Measurements from ENCODE around the gene ANO3. TPM values are rescaled to one million over a fixed set of nuclear protein-coding genes. Genes with fewer than 3 reads are reported as not detected.

ANO3 gene
- total and polyA plus RNA-seq, 2 donors from 2014 or later = 0.30 to 1.5 TPM

- TF ChIP-seq CTCF (IDR thresholded peaks at IDR 0.05; ENCODE audit: borderline replicate concordance, extremely low read depth, insufficient read depth) = no peak
- intact Hi-C loops (cut with DNase I) = no loop called here
These were observed 374.3 kb downstream of the ANO3 start for GRCh38 chr11:26706181-26706580.

GRCh38 chr11:26708736-26709456 is 377.0 kb downstream of the ANO3 start:
- Histone ChIP-seq H3K27ac (ENCODE audit: low read depth in 2 of 2, low read length in 2 of 2) (no peak overlapping the region), H3K4me1 (ENCODE audit: control insufficient read depth in 2 of 3, insufficient read depth in 2 of 3, low read depth in 1 of 3, low read length in 3 of 3) (no peaks in the 10 kb centered on the region), H3K9me3 (ENCODE audit: control insufficient read depth in 2 of 3, insufficient read depth in 1 of 3, low read length in 3 of 3) (no peaks in the 10 kb centered on the region), H3K36me3 (ENCODE audit: control insufficient read depth in 2 of 3, insufficient read depth in 3 of 3, low read length in 3 of 3) (peaks cover 0 to 14% (median 0%) of the 10 kb centered on the region in 3 donors), H3K9ac (ENCODE audit: low read length in 3 of 3) (no peak overlapping the region), H3K27me3 (ENCODE audit: control insufficient read depth, insufficient read depth, low read length) (no peaks in the 10 kb centered on the region), H3K4me3 (ENCODE audit: low read length in 3 of 3) (no peak overlapping the region)
- intact Hi-C loops (cut with DNase I) = no loop called here
- no peak for FAIRE-seq
- no peak for TF ChIP-seq CTCF (IDR thresholded peaks at IDR 0.05; ENCODE audit: borderline replicate concordance, extremely low read depth, insufficient read depth)
- DNase-seq = no peak

More at GRCh38 chr11:26706181-26706580, 374.3 kb downstream of the ANO3 start:
- Histone ChIP-seq H3K27me3 (ENCODE audit: control insufficient read depth, insufficient read depth, low read length) (no peaks in the 10 kb centered on the region), H3K36me3 (ENCODE audit: control insufficient read depth in 2 of 3, insufficient read depth in 3 of 3, low read length in 3 of 3) (peaks cover 0 to 20% (median 0%) of the 10 kb centered on the region in 3 donors), H3K27ac (ENCODE audit: low read depth in 2 of 2, low read length in 2 of 2) (no peak overlapping the region), H3K9ac (ENCODE audit: low read length in 3 of 3) (no peak overlapping the region), H3K4me1 (ENCODE audit: control insufficient read depth in 2 of 3, insufficient read depth in 2 of 3, low read depth in 1 of 3, low read length in 3 of 3) (no peaks in the 10 kb centered on the region), H3K9me3 (ENCODE audit: control insufficient read depth in 2 of 3, insufficient read depth in 1 of 3, low read length in 3 of 3) (no peaks in the 10 kb centered on the region), H3K4me3 (ENCODE audit: low read length in 3 of 3) (no peak overlapping the region)
- FAIRE-seq (no peak), DNase-seq (no peak)

DNA sequence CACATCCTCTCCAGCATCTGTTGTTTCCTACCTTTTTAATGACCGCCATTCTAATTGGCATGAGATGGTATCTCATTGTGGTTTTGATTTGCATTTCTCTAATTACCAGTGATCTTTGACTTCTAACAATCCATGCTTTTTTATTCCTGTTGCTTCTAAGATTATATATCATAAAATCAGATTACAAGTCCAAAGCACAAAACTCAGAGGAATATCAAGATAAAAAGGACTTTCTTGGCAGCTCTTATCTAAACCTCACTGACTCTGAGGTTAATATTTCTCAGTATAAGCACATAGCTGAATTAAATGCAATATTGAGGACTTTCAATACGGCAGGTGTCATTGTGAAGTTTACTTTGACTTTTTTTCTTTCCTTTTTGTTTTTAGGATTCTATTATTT is 378.6 kb downstream of the ANO3 start:
- no peak for FAIRE-seq
- no peaks in the 10 kb centered on the region for H3K9me3 ChIP-seq (ENCODE audit: control insufficient read depth in 2 of 3, insufficient read depth in 1 of 3, low read length in 3 of 3)
- intact Hi-C loops (cut with DNase I) = no loop called here

More for the DNA sequence above, 378.6 kb downstream of the ANO3 start:
- no peak for TF ChIP-seq CTCF (IDR thresholded peaks at IDR 0.05; ENCODE audit: borderline replicate concordance, extremely low read depth, insufficient read depth)
- Histone ChIP-seq H3K4me3 (ENCODE audit: low read length in 3 of 3) (no peak overlapping the region), H3K27me3 (ENCODE audit: control insufficient read depth, insufficient read depth, low read length) (no peaks in the 10 kb centered on the region), H3K27ac (ENCODE audit: low read depth in 2 of 2, low read length in 2 of 2) (no peak overlapping the region), H3K4me1 (ENCODE audit: control insufficient read depth in 2 of 3, insufficient read depth in 2 of 3, low read depth in 1 of 3, low read length in 3 of 3) (no peaks in the 10 kb centered on the region), H3K9ac (ENCODE audit: low read length in 3 of 3) (no peak overlapping the region), H3K36me3 (ENCODE audit: control insufficient read depth in 2 of 3, insufficient read depth in 3 of 3, low read length in 3 of 3) (peaks cover 0 to 10% (median 0%) of the 10 kb centered on the region in 3 donors)
- no peak for DNase-seq
